Transverse colon (tissue), 4 donors: ENCODE results near the gene PAK4. TPM values are rescaled to one million over a fixed set of nuclear protein-coding genes. Genes with fewer than 3 reads are reported as not detected.
A peak's percentile ranks its signal among the peaks of the same experiment; 100 is the strongest.

Experiments
- DNase-seq: peaks from one replicate; pipeline ENCODE4 v3.0.0-alpha.2; 2019
- H3K27ac ChIP-seq, 4 donors: fragments of 200-600 bp; sonication (generic); 2 replicates each; pipeline ENCODE4 v1.5.1; 2016 to 2018; ENCODE audit warnings: inconsistent platforms in 4 of 4
- H3K27me3 ChIP-seq: fragments of 200-600 bp; sonication (generic); 2 replicates; pipeline ENCODE4 v1.5.1; 2017; ENCODE audit warnings: inconsistent platforms
- H3K36me3 ChIP-seq, 4 donors: fragments of 200-600 bp; sonication (generic); 2 replicates each; pipeline ENCODE4 v1.5.1; 2017 to 2019; ENCODE audit warnings: inconsistent platforms in 4 of 4
- H3K4me1 ChIP-seq, 4 donors: fragments of 200-600 bp; sonication (generic); 2 replicates each; pipeline ENCODE4 v1.5.1; 2017 to 2020; ENCODE audit warnings: inconsistent platforms in 4 of 4
- H3K4me3 ChIP-seq, 4 donors: fragments of 200-600 bp; sonication (generic); 1 replicate in 1 of 4; 2 replicates in 3 of 4; pipeline versions ENCODE4 v1.5.1 to v1.6.1; 2017 to 2019; ENCODE audit warnings: inconsistent platforms in 4 of 4
- H3K9me3 ChIP-seq, 2 donors: fragments of 200-600 bp; sonication (generic); 2 replicates each; pipeline ENCODE4 v1.5.1; 2017 to 2019; ENCODE audit warnings: inconsistent platforms in 2 of 2
- EP300 ChIP-seq: sonication (generic); formaldehyde crosslinking; IDR thresholded peaks from one replicate; pipeline ENCODE4 v1.6.1; 2017; ENCODE audit warnings: antibody characterized with exemption, low read depth
- POLR2A ChIP-seq: fragments of 450-650 bp; IDR thresholded peaks from one replicate; pipeline ENCODE4 v1.6.1; 2016; ENCODE audit warnings: antibody characterized with exemption, mild to moderate bottlenecking, moderate library complexity
- POLR2AphosphoS5 ChIP-seq, 3 donors: sonication (generic); formaldehyde crosslinking; IDR thresholded peaks; one replicate each; pipeline ENCODE4 v1.6.1; 2016; ENCODE audit warnings: antibody characterized with exemption in 3 of 3
- WGBS, 2 donors: methylation state at CpG; one replicate each; pipeline ENCODE4 v1.1.5; 2018; ENCODE audit warnings: low coverage in 1 of 2; 5-methylcytosine and 5-hydroxymethylcytosine counted together
- in situ Hi-C, 4 donors: fragments of 200-750 bp; cut with MboI; loops; one replicate each; pipeline versions ENCODE4 v1.15.0 to v1.15.1; 2017; ENCODE audit warnings: low sequenced_read_pairs in 3 of 4, low pct_ligation_motif_present in 1 of 4, low pct_unique_long_range_greater_than_20kb in 1 of 4
- intact Hi-C: fragments of 100-400 bp; cut with DNase I; formaldehyde crosslinking; loops from one replicate; pipeline ENCODE4 v1.15.1; 2023; ENCODE audit warnings: low total_unique reads
- total RNA-seq, 4 donors: library from RNA; depleted of rRNA; stranded (reverse); fragments of >200 nt; gene quantifications; one replicate each; pipeline ENCODE4 v1.1.0, GENCODE V29; 2016
- TF ChIP-seq, protein P1 (sequence below), 5 experiments: fragments of 200-600 bp in 3 of 5; fragments of 450-650 bp in 2 of 5; sonication (generic) in 3 of 5; IDR thresholded peaks; 1 replicate in 2 of 5; 2 replicates in 3 of 5; pipeline ENCODE4 v1.5.1; 2016 to 2017; ENCODE audit warnings: antibody characterized with exemption in 5 of 5, inconsistent platforms in 3 of 5, mild to moderate bottlenecking in 2 of 5, moderate library complexity in 1 of 5

Gene PAK4
- total RNA-seq, 4 donors from 2014 or later, result 43.8 to 96.1 (median 63.2) TPM

- H3K4me1 ChIP-seq, result peaks cover 39 to 87% (median 75%) of the 10 kb centered on the region in 4 donors
- in situ Hi-C loops, result loop anchor here in 1 of 4 donors (10.0 kb wide), 1 partner anchor 206 kb away; the partner anchor contains the start of gene GMFG
- no peaks in the 10 kb centered on the region for H3K9me3 ChIP-seq
- TF ChIP-seq POLR2AphosphoS5 (IDR thresholded peaks at IDR 0.05) (no peak), EP300 (no peak), POLR2A (no peak)
- TF ChIP-seq, protein P1, sequence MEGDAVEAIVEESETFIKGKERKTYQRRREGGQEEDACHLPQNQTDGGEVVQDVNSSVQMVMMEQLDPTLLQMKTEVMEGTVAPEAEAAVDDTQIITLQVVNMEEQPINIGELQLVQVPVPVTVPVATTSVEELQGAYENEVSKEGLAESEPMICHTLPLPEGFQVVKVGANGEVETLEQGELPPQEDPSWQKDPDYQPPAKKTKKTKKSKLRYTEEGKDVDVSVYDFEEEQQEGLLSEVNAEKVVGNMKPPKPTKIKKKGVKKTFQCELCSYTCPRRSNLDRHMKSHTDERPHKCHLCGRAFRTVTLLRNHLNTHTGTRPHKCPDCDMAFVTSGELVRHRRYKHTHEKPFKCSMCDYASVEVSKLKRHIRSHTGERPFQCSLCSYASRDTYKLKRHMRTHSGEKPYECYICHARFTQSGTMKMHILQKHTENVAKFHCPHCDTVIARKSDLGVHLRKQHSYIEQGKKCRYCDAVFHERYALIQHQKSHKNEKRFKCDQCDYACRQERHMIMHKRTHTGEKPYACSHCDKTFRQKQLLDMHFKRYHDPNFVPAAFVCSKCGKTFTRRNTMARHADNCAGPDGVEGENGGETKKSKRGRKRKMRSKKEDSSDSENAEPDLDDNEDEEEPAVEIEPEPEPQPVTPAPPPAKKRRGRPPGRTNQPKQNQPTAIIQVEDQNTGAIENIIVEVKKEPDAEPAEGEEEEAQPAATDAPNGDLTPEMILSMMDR (IDR thresholded peaks at IDR 0.05), result no peak
- H3K36me3 ChIP-seq, result no peaks in the 10 kb centered on the region
- intact Hi-C loops, result loop anchor here (5.0 kb wide), 1 partner anchor 407 kb away; no protein-coding TSS in a partner anchor
- no peaks in the 10 kb centered on the region for H3K27me3 ChIP-seq
- H3K4me3 ChIP-seq, result no peak overlapping the region
- DNase-seq, result no peak
- WGBS, 2 donors, result 90 to 94% methylated on average over 4 to 11 of the region's 11 CpGs
- H3K27ac ChIP-seq, result peak overlapping the region; percentile 86 to 96 (median 93)
Observed at GRCh38 chr19:39129116-39129515, 3.5 kb downstream of the PAK4 start.

DNA sequence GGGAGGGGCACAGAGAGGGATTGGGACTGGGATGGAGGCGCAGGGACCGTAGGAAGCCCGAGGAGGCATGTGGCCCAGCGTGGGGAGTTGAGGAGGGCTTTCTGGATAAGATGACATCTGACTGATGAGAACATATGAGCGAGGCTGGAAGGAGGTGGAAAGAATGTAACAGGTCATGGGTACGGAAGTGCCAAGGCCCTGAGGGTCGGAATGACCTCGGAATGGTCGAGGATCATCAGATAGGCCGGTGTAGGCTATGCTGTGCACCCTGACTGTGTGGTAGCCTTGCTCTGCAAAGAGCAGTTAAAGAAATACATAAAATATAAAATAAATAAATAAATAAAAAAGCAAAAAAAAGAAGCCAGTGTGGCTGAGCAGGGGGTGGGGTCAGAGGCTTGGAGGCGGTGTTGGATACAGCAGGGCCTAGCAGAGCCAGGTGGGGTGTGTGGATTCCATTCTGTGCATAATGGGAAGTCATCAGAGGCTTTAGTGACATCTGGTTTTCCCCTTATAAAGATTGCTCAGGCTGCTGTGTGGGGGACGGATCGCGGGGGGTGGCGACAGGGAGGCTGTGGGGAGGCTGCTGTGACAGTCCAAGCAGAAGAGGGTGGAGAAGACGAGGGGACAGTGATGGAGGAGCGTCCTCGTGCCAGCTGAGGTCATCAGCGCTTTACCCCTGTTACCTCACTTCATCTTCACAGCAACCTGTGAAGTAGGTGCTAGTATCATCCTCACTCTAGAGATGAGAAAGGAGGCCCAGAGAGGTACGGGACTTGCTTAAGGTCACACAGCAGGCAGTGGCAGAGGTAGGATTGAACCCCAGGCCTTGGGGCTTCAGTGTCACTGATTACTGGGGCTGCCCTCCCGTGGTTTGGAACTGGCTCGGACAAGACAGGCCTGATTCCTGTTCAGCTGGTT lies 5.0 kb downstream of the PAK4 start:
- no peaks in the 10 kb centered on the region for H3K9me3 ChIP-seq
- H3K4me1 ChIP-seq, result peaks cover 39 to 83% (median 72%) of the 10 kb centered on the region in 4 donors
- H3K27ac ChIP-seq, result peak overlapping the region; percentile 13 to 55 (median 30)
- intact Hi-C loops (no loop called here), in situ Hi-C loops (no loop called here)
- H3K36me3 ChIP-seq, result no peaks in the 10 kb centered on the region
- no peaks in the 10 kb centered on the region for H3K27me3 ChIP-seq
- WGBS, 2 donors, result 82 to 83% methylated on average over 16 to 22 of the region's 22 CpGs
- TF ChIP-seq EP300, result no peak
- TF ChIP-seq, protein P1 (IDR thresholded peaks at IDR 0.05), result no peak
- no peak for TF ChIP-seq POLR2AphosphoS5 (IDR thresholded peaks at IDR 0.05)
- no peak for TF ChIP-seq POLR2A
- H3K4me3 ChIP-seq, result no peak overlapping the region
- DNase-seq, result no peak

GRCh38 chr19:39131255-39131755 lies 5.7 kb downstream of the PAK4 start:
- no peaks in the 10 kb centered on the region for H3K9me3 ChIP-seq
- H3K27ac ChIP-seq, result peak overlapping the region; percentile 13 to 55 (median 30)
- intact Hi-C loops, result no loop called here
- no peak overlapping the region for H3K4me3 ChIP-seq
- in situ Hi-C loops, result no loop called here
- WGBS, 2 donors, result 50% methylated on average over 18 of the region's 18 CpGs; no CpG with 5 or more reads in 1 of the 2 donors
- no peak for TF ChIP-seq EP300
- no peak for TF ChIP-seq POLR2AphosphoS5 (IDR thresholded peaks at IDR 0.05)
- TF ChIP-seq, protein P1 (IDR thresholded peaks at IDR 0.05), result no peak
- no peak for TF ChIP-seq POLR2A
- no peaks in the 10 kb centered on the region for H3K36me3 ChIP-seq
- no peak for DNase-seq
- H3K4me1 ChIP-seq, result peaks cover 42 to 89% (median 78%) of the 10 kb centered on the region in 4 donors
- H3K27me3 ChIP-seq, result no peaks in the 10 kb centered on the region

- in situ Hi-C loops (no loop called here), intact Hi-C loops (no loop called here)
- no peak for DNase-seq
- peaks cover 45 to 89% (median 78%) of the 10 kb centered on the region in 4 donors for H3K4me1 ChIP-seq
- TF ChIP-seq, protein P1 (IDR thresholded peaks at IDR 0.05), result no peak
- no peak for TF ChIP-seq POLR2A
- TF ChIP-seq EP300, result no peak
- TF ChIP-seq POLR2AphosphoS5 (IDR thresholded peaks at IDR 0.05), result no peak
- peak overlapping the region; percentile 13 to 55 (median 26) for H3K27ac ChIP-seq
- WGBS, 2 donors, result 68 to 78% methylated on average over 8 to 20 of the region's 20 CpGs
- no peaks in the 10 kb centered on the region for H3K36me3 ChIP-seq
- no peak overlapping the region for H3K4me3 ChIP-seq
- H3K27me3 ChIP-seq, result no peaks in the 10 kb centered on the region
- no peaks in the 10 kb centered on the region for H3K9me3 ChIP-seq
Observed at GRCh38 chr19:39132344-39132969, 6.9 kb downstream of the PAK4 start.
